HS-5 (cell line): Measurements from ENCODE around the gene FUS.
"Not testable (repeated sequence)": the region's sequence is repeated elsewhere in the genome, so short reads cannot be mapped to it uniquely, and the experiment has no call there.

Experiments used
- DNase-seq: peaks from one replicate; pipeline ENCODE4 v3.0.0-alpha.2; 2012; ENCODE audit warnings: low read depth

FUS gene

GRCh38 chr16:31186930-31187807 lies 7.2 kb downstream of the FUS start:
- no peak for DNase-seq

- DNase-seq: no peak
Observed at GRCh38 chr16:31187808-31188189, 7.9 kb downstream of the FUS start.

GRCh38 chr16:31188450-31189411 lies 8.8 kb downstream of the FUS start:
- DNase-seq: no peak

- DNase-seq: no peak
Observed at GRCh38 chr16:31189412-31189778, 9.5 kb downstream of the FUS start.

- no peak for DNase-seq
Observed at GRCh38 chr16:31190061-31190460, 10.1 kb downstream of the FUS start.

GRCh38 chr16:31190818-31191444 lies 11.0 kb downstream of the FUS start:
- DNase-seq: no peak

- DNase-seq: no peak
Observed at GRCh38 chr16:31191697-31192428, 11.9 kb downstream of the FUS start.

GRCh38 chr16:31192856-31193642 lies 13.1 kb downstream of the FUS start:
- DNase-seq: no peak

- no peak for DNase-seq
Observed at GRCh38 chr16:31193874-31194273, 13.9 kb downstream of the FUS start.

GRCh38 chr16:31194898-31195297 lies 15.0 kb downstream of the FUS start:
- DNase-seq: no peak

- not testable (repeated sequence) for DNase-seq
Observed at GRCh38 chr16:31195861-31196260, 15.9 kb downstream of the FUS start.

GRCh38 chr16:31196324-31197088 lies 16.6 kb downstream of the FUS start:
- DNase-seq: no peak

GRCh38 chr16:31198207-31198882 lies 18.4 kb downstream of the FUS start:
- no peak for DNase-seq

GRCh38 chr16:31199430-31200041 lies 19.6 kb downstream of the FUS start:
- no peak for DNase-seq

GRCh38 chr16:31200111-31200510 lies 20.2 kb downstream of the FUS start:
- DNase-seq: not testable (repeated sequence)

- no peak for DNase-seq
Observed at GRCh38 chr16:31200821-31201568, 21.1 kb downstream of the FUS start.

GRCh38 chr16:31201582-31202413 lies 21.9 kb downstream of the FUS start:
- DNase-seq: no peak
